GM21723 (cell line): ENCODE measurements around the gene IER5.
A peak's percentile ranks its signal among the peaks of the same experiment; 100 is the strongest.

Experiments used
- ATAC-seq: cut with Tn5 transposase; IDR thresholded peaks from one replicate; pipeline ENCODE4 v1.9.1; 2021; ENCODE audit warnings: mild to moderate bottlenecking, moderate library complexity; ENCODE audit not compliant: unreplicated experiment

Gene IER5

DNA sequence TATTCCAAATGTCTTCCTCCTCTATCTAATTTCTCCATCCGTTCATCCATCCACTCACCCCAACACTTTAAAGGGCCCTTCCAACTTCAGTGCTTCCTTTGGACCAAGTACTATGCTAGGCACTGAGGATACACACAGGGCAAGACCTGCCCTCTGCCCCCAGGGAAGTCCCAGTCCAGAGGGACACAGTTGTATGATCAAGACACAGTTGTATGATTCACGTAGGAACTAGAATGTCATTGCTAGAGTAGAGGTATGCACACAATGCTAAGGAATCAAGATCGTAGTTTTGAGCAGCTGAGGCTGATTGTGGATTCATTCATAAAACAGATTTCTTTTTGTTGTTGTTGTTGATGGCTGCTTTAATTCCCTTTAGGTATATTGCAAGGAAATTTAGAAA, 11.6 kb upstream of the IER5 start:
- no peak for ATAC-seq

DNA sequence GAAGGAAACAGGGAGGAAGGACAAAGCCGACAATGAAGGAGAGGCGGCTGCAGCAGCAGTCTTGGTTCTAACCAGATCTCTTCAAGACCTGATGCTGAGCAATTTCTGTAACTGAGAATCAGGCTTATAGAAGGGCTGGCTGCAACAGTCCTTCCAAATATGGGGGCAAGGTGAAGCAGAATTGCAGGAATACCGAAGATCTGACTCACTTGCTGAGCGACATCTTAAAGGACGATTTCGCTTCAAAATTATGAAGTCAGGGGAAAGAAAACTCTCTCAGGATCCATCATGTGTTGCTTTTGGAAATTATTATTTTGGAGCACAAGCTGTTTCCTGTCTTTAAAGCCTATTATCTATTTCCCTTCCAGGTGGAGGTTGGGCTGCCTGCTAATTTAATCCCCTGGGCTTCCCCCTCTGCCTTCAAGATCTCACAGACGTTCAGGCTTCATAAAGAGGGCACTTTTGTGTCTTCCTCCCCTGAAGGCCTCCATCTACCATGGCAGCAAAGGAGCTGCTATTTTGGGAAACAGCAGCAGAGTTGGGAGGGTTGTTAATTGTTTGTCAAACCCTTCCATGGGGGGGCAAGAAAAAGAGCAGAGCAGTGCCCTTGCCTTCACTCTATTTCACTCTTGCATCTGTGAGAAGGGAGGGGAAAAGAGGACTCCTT, 10.8 kb upstream of the IER5 start:
- ATAC-seq, result no peak

DNA sequence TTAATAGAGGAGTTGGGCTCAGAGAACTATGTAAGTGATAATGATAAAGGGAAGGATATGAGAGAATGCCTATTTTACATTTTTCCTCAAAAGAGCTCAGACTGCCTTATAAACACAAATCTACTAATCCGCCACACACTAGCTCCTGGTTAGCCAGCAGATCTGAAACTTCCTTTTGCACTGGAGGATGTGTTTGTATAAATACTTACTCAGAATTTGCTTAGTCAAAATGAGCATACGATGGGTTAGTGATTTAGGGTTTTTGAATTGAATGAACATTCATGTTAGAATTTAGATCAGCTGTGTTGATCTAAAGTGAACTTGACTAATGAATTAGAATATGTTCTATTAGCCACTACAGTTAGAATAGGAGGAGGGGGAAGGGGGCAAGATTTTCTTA, 9.1 kb upstream of the IER5 start:
- no peak for ATAC-seq

DNA sequence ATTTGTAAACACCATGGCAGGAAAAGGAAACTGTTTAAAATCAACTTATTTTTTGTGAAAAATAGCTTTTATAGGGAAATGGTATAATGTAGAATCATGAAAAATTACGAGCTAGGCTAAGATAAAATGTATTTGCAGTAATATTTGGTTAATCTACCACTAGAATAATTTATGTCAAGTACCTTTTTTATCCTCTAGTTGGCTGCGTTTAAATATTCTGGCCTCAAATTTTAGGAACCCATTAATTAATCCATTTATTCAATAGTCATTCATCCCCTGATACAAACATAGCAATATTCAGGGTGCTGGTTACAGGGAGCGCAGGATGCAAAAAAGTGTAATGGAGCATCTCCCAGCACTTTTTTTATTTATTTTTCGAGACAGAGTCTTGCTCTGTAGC, 8.6 kb upstream of the IER5 start:
- no peak for ATAC-seq

DNA sequence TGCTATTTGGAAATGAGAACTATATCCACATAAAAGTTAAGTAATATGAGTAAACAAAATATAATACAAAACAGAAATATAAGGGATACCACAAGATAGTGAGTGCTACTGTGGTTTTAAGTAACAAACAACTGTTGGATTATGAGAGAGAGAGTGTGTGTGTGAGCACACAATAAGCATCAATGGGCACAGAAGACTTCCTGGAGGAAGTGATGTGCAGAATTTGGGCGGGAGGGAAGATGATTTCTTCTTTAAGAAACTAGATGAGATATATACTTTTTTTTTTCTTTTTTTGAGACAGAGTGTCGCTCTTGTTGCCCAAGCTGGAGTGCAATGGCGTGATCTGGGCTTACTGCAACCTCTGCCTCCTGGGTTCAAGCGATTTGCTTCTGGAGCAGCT, 7.9 kb upstream of the IER5 start:
- ATAC-seq, result no peak

DNA sequence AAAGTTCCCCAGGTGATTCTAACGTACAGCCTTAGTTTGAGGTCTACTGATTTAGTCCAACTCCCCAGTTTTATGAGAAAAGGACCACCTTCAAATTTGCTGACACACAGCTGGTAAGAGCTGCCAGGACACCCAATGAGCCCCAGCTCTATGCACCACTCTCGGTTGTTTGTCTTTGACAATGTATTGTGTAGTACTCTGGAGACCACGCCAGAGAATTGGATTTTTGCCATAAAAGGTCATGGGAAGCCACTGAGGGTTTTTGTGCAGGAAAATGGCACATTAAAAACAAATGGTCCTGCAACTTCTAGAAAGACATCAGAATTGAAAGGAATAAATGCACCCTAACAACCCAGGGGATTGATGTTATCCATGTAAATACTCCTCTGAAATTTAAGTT, 7.1 kb upstream of the IER5 start:
- no peak for ATAC-seq

DNA sequence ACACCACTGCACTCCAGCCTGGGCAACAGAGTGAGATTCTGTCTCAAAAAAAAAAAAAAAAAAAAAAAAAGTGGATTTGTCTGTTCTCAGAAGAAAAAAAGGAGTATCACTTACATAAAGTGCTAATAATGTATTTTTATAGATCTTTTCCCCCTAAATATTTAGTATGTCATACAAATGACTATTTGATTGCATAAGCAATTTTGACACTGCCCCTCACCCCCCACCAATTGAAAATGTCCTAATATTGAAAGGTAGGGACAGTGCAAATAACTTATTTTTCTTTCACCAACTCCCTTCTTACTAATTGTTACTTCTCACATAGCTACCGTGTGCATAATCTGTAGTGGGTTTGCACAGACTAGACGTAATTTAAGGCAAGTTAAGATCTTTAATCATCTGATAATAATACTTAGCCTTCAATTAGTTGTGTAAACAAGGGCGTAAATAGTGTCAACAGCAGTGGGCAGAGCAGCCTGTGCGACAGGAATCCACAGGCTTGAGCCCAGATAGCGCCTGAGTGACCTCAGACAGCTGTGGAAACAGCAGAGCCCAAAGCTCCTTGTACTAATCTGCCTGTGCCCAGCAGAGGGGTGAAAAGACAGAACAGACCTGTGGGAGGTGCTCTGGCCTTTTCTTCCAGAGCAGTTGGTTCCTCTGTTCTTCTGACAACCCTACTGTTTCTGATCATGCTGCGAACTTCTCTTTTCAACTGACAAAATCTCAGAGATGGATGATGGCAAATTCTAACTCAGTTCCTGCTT, 4.5 kb upstream of the IER5 start:
- ATAC-seq, result peak; percentile 36

DNA sequence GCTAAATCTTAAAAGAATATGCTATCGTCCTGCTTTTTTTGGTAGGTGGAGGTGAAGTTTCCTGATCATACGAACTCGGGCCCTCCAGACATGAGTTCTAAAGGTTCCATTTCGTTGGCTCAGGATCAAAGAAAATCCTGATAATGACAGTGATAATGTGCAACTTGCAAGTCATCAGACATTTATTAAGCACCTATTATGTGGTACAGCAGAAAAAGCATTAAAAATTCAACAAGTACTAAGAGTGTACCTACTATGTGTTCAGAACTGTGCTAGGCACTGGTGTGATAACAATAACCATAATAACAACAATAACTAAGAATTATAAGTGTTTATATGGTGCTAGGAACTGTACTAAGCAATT, 3.9 kb upstream of the IER5 start:
- ATAC-seq, result no peak

DNA sequence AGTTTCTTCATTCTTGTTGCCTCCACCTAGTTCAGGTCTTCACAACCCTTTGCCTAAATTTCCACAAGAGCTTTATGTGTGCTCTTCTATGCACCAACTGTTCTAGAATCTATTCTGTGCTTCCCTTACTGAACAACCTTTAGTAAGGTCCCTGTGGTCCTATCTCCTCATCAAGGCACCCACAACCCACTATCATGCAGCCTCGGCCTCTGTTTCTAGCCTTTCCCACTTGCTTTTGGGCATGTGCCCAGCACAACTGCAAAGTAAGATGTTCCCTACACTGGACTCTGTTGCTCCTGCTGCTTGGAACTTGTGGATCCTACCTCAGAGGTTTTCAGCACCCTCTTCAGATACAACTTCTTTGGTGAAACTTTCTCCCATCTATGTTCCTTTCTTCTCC, 2.4 kb upstream of the IER5 start:
- no peak for ATAC-seq

DNA sequence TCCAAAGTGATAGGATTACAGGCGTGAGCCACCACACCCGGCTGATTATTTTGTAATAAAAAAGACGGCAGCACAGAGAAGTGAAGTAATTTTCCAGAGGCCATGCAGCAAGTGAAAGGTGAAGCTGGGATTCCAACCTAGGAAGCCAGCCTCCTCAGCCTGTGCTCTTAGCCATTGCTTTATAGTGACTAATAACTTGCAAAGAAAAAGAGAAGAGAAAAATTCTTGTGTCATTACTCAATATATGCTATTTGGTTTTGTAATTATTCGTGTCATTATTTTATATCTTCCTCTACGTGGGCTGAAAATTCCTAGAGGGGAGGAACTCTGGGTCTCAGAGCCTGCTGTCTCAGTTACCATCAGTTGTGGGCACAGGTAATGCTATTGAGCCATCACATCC, 1.6 kb upstream of the IER5 start:
- no peak for ATAC-seq

DNA sequence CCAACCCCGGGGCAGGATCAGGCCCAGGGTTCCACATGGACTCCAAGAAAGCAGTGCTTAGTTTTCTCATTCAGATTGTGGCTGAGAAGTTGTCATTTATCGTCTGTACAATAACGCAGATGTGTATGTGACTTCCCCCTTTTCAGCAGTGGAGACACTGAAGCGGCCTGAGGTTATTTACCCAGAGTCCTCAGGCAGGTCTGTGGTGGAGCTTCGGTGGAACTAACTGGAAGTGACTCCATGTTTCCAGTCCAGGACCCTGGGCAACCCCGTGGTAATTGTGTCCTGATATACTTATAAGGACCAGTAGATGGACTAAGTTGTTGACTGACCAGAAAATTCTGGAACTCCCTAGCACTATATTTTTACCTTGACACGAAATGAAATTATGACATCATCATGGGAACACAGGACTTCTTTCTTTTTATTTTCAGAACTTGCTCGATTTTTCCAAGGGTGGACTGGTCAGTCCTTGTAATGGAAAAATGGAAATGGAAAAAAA, 1.0 kb upstream of the IER5 start:
- ATAC-seq, result no peak

DNA sequence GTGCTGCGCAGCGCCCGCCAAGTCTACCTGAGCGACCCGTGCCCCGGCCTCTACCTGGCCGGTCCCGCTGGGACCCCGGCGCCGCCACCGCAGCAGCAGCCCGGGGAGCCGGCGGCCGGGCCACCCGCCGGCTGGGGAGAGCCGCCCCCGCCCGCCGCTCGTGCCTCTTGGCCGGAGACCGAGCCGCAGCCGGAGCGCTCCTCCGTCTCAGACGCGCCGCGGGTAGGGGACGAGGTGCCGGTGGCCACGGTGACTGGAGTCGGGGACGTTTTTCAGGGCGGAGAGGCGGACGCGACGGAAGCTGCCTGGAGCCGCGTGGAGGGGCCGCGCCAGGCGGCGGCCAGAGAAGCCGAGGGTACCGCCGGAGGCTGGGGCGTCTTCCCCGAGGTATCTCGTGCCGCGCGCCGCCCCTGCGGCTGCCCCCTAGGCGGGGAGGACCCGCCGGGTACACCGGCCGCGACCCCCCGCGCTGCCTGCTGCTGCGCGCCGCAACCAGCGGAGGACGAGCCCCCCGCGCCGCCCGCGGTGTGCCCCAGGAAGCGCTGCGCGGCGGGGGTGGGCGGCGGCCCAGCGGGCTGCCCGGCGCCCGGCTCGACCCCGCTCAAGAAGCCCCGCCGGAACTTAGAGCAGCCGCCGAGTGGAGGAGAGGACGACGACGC, 646 bp downstream of the IER5 start:
- peak; percentile 9 for ATAC-seq

DNA sequence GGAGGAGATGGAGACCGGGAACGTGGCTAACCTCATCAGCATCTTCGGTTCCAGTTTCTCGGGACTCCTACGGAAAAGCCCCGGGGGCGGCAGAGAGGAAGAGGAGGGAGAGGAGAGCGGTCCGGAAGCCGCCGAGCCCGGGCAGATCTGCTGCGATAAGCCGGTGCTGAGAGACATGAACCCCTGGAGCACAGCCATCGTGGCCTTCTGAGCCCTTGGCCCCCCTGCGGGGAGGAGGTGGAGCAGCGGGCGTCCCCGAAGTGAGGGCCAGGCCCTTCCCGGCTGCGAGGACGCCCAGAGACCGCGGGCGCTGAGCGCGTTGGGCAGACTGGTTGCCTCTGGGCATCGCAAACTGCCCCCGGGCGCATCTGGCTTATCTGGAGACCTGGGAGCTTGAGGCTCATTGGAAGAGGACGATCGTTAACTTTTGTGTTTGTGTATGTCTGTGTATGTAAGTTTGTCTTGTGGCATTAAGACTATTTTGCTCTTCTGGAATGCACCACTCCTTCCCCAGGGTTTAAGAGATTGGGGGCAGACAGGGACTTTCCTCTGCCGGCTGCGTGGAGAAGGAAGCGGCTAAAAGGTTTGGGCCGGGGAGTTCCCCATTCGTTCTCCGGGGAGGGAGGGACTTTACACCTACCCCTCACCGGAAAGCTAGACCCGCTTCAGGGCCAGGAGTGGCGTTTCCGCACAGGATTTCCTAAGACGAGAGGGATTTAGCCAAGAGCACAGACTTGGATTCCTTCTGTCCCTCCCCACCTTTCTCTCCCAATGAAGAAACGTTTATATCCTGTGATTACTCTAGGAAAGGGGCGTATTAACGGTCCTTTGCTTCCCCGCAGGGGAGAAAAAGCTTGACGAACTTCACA, 1.4 kb downstream of the IER5 start:
- ATAC-seq, result peak; percentile 37

DNA sequence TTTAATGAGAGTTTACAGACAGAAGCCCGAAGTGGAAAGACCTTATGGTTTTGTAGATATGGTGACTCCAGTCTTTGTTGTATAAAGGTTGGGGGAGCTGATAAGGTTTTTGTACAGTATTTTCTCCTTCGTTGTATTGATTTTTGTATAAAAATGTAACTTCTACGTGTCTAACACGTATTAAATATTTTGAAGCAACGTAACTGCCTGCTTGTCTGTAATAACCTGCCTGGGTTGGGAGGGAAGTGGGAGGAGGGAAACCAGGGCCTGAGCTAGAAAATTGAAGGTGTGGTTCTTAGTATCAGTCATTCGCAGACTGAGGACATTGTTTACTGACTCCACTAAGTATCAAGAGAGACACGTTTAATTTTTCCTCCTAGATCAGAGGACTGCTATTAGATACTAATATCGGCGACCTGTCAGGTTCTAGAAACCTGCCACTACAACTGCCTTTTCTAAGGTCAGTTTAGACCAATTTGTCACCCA, 2.2 kb downstream of the IER5 start:
- no peak for ATAC-seq

DNA sequence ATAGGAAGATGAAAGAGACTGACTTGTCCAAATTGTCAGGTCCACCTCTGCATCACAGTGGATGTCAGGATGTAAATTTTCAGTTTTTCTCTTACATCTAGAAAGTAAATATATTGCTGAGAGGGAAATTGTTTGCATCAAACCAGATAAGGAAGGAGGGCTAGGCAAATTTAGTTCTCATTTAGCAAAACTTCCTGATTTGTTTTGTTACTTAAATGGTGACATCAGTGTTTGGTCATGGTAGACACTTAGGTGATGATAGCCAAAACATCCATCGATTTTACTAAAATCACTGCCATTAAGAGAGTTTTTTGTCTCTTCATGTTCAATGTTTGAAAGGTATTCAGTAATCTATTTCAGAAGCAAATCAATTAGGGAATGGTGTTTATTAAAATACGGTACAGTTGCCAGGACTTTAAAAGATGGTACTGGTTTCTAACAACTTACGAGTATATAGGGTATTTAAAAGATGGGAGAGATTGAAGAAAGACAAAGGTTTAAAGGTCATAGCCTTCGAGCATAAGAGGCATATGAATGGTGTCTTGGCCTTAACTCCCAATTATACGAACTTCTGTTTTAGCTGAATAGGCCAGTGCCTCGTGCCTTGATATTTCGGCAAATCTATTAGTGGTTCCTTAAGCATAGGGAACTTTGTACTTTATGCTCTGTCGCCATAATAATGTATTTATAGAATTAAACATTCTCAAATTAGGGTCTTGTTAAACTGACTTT, 3.0 kb downstream of the IER5 start:
- no peak for ATAC-seq

DNA sequence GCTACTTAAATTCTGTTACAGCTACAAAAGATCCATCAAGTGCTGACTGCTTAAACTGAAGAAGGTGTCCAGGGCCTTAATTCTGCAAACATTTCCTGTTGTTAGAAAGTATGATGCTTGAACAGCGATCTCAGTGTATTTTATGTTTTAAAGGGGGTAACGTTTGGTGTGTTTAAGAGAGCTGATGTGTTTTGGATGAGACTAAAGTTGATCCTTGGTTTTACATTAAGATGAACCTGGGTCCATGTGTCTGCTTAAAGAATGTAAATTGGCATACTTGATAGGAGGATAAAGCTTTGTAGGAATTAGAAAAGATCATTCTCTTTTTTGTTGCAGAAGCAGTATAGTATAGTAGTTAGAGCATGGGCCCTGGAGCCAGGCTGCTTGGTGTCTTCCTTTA, 3.6 kb downstream of the IER5 start:
- no peak for ATAC-seq

DNA sequence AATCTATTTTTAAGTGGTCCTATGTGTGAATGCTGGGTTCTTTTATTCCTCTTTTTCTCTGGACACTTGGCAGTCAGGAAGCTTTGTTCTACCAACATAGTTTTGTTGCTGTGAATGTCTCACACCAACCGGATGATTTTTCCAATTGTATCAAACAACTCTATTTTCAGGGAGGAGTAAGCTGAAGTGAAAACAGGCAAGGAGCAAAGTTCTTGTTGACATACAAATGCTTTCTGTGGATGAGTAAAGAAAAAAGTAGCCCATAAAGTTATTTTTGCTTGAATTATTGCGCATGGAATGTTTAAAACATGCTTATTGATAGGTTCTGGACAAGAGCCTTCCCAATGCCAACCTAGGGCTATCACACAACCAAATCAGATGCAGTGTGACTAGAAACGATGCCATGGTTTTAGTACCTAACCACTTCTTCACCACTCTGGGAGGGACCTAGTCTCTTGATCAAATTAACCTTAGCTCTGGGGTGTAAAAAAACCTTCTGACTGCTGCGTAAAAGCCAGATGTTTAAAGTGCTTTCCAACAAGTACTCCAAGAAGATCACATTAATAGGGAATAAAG, 4.5 kb downstream of the IER5 start:
- no peak for ATAC-seq

DNA sequence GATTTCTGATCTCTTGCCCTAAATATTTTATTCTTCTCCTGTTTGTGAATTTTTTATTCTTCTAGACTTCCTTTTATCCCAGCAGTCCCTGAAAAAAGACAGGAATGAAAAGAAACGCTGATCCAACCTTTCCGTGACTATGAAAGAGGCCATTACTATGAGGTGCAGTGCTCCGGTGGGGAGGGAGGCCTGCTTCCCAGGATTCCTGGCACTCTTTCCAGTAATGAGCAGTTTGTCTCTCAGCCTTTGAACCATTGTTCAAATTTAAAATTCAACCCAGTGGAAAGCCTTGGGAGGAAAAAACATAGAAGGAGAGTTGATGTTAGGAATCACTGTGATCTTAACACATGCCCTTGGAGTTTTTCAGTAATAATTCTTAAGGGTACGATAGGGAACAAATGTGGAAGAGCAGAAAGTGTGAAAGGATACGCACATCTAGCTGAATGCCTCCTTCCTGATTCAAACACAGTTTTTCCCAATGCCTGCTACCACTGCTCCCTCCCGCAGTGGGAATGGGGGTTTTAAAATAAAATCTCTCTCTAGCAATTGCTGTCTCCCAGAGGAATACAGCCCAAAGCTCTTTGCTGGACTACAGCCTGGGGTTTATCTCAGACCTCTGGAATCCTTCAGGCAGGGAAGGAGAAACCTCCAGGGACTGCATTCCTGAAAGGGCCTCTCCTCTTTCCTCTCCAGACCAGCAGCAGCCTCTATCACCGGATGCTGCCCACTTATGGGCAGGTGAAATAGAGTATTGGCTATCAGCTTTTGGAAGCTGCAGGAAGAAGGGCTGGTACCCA, 6.1 kb downstream of the IER5 start:
- ATAC-seq, result no peak

DNA sequence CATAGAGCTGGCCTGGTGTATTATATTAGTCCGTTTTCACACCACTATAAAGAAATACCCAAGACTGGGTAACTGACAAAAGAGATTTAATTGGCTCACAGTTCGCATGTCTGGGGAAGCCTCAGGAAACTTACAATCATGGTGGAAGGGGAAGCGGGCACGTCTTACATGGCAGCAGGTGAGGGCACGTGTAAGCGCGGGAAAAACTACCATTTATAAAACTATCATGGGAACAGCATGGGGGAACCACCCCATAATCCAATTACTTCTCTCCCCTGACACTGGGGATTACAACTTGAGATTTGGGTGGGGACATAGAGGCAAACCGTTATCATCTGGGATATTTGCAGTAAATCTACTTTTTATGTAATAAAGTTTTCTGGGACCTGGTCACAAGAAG, 6.8 kb downstream of the IER5 start:
- ATAC-seq, result no peak
